ENCODE data around the gene IDH3B. TPM values are rescaled to one million over a fixed set of nuclear protein-coding genes. Genes with fewer than 3 reads are reported as not detected.

Gene IDH3B
- total and polyA plus RNA-seq, 2 of the 13 experiments (the other 11 are each of a cell fraction or from before 2014, with no cell fraction given) = 215 to 254 TPM

DNA sequence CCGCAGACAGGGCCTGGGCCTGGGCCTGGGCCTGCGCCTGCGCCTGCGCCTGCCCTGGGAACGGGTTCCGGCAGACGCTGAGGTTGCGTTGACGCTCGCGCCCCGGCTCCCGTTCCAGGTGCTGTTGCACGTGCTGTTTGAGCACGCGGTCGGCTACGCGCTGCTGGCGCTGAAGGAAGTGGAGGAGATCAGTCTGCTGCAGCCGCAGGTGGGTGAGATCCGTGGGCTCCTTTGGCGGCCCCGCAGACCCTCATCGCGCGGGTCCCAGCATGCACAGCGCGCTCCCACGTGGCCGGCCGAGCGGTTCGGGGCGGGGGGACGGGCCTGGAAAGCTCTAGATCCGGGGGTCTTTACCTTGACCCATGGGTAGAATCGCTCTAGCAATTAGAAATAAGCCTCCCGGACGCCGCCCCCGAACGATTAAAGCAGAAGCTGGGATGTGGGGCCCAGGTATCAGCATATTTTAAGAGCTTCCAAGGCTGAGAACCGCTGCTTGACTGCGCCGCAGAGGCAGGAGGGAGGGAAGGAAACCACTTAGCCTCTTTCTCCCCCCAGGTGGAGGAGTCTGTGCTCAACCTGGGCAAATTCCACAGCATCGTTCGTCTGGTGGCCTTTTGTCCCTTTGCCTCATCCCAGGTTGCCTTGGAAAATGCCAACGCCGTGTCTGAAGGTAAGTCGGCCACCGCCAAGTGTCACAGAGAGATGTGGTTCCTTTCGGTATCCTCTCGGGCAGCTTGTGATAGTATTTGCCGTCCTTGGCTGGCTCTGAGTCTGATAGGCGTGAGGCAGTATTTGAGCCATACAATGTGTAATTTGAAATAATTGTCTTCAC is 11.1 kb downstream of the IDH3B start (continued):
- TF ChIP-seq, protein P1, sequence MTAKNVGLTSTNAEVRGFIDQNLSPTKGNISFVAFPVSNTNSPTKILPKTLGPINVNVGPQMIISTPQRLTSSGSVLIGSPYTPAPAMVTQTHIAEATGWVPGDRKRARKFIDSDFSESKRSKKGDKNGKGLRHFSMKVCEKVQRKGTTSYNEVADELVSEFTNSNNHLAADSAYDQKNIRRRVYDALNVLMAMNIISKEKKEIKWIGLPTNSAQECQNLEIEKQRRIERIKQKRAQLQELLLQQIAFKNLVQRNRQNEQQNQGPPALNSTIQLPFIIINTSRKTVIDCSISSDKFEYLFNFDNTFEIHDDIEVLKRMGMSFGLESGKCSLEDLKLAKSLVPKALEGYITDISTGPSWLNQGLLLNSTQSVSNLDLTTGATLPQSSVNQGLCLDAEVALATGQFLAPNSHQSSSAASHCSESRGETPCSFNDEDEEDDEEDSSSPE (CRISPR knock-in tag; IDR thresholded peaks at IDR 0.05) = peak; percentile 73; the same call in 1 of the 2 replicates
- TF ChIP-seq, protein P2, sequence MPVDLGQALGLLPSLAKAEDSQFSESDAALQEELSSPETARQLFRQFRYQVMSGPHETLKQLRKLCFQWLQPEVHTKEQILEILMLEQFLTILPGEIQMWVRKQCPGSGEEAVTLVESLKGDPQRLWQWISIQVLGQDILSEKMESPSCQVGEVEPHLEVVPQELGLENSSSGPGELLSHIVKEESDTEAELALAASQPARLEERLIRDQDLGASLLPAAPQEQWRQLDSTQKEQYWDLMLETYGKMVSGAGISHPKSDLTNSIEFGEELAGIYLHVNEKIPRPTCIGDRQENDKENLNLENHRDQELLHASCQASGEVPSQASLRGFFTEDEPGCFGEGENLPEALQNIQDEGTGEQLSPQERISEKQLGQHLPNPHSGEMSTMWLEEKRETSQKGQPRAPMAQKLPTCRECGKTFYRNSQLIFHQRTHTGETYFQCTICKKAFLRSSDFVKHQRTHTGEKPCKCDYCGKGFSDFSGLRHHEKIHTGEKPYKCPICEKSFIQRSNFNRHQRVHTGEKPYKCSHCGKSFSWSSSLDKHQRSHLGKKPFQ (CRISPR knock-in tag; IDR thresholded peaks at IDR 0.05; ENCODE audit: insufficient replicate concordance) = peak; percentile 86
- TF ChIP-seq ZNF556 (CRISPR knock-in tag; IDR thresholded peaks at IDR 0.05; ENCODE audit: borderline replicate concordance) = peak; percentile 98
- TF ChIP-seq, protein P3, sequence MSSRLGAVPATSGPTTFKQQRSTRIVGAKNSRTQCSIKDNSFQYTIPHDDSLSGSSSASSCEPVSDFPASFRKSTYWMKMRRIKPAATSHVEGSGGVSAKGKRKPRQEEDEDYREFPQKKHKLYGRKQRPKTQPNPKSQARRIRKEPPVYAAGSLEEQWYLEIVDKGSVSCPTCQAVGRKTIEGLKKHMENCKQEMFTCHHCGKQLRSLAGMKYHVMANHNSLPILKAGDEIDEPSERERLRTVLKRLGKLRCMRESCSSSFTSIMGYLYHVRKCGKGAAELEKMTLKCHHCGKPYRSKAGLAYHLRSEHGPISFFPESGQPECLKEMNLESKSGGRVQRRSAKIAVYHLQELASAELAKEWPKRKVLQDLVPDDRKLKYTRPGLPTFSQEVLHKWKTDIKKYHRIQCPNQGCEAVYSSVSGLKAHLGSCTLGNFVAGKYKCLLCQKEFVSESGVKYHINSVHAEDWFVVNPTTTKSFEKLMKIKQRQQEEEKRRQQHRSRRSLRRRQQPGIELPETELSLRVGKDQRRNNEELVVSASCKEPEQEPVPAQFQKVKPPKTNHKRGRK (CRISPR knock-in tag; IDR thresholded peaks at IDR 0.05) = peak; percentile 35; the same call in 1 of the 2 replicates
- TF ChIP-seq DPF2 (CRISPR knock-in tag; IDR thresholded peaks at IDR 0.05; ENCODE audit: borderline replicate concordance, low read depth) = no peak
- TF ChIP-seq, protein P4, sequence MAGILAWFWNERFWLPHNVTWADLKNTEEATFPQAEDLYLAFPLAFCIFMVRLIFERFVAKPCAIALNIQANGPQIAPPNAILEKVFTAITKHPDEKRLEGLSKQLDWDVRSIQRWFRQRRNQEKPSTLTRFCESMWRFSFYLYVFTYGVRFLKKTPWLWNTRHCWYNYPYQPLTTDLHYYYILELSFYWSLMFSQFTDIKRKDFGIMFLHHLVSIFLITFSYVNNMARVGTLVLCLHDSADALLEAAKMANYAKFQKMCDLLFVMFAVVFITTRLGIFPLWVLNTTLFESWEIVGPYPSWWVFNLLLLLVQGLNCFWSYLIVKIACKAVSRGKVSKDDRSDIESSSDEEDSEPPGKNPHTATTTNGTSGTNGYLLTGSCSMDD (CRISPR knock-in tag; IDR thresholded peaks at IDR 0.05) = peak; percentile 90; the same call in 1 of the 2 replicates
- TF ChIP-seq, protein P5, sequence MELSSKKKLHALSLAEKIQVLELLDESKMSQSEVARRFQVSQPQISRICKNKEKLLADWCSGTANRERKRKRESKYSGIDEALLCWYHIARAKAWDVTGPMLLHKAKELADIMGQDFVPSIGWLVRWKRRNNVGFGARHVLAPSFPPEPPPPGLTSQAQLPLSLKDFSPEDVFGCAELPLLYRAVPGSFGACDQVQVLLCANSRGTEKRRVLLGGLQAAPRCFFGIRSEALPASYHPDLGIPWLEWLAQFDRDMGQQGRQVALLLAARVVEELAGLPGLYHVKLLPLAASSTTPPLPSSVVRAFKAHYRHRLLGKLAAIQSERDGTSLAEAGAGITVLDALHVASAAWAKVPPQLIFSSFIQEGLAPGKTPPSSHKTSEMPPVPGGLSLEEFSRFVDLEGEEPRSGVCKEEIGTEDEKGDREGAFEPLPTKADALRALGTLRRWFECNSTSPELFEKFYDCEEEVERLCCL (CRISPR knock-in tag; IDR thresholded peaks at IDR 0.05; ENCODE audit: borderline replicate concordance) = no peak
- TF ChIP-seq, protein P6, sequence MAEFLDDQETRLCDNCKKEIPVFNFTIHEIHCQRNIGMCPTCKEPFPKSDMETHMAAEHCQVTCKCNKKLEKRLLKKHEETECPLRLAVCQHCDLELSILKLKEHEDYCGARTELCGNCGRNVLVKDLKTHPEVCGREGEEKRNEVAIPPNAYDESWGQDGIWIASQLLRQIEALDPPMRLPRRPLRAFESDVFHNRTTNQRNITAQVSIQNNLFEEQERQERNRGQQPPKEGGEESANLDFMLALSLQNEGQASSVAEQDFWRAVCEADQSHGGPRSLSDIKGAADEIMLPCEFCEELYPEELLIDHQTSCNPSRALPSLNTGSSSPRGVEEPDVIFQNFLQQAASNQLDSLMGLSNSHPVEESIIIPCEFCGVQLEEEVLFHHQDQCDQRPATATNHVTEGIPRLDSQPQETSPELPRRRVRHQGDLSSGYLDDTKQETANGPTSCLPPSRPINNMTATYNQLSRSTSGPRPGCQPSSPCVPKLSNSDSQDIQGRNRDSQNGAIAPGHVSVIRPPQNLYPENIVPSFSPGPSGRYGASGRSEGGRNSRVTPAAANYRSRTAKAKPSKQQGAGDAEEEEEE (CRISPR knock-in tag; IDR thresholded peaks at IDR 0.05; ENCODE audit: borderline replicate concordance) = peak; percentile 84; the same call in 1 of the 2 replicates
- 0 out of 2 replicates have a peak, but pooled peaks have one; percentile 14 for TF ChIP-seq KMT2A (CRISPR knock-in tag; IDR thresholded peaks at IDR 0.05)
- TF ChIP-seq ASH2L (IDR thresholded peaks at IDR 0.05; ENCODE audit: insufficient read length, low read depth, low read length) = peak; percentile 95
- peak; percentile 38 for TF ChIP-seq MEIS2 (CRISPR knock-in tag; IDR thresholded peaks at IDR 0.05)
- TF ChIP-seq XRCC5 (optimal IDR thresholded peaks at IDR 0.05; ENCODE audit: low read length) = peak; percentile 55
- TF ChIP-seq, protein P7, sequence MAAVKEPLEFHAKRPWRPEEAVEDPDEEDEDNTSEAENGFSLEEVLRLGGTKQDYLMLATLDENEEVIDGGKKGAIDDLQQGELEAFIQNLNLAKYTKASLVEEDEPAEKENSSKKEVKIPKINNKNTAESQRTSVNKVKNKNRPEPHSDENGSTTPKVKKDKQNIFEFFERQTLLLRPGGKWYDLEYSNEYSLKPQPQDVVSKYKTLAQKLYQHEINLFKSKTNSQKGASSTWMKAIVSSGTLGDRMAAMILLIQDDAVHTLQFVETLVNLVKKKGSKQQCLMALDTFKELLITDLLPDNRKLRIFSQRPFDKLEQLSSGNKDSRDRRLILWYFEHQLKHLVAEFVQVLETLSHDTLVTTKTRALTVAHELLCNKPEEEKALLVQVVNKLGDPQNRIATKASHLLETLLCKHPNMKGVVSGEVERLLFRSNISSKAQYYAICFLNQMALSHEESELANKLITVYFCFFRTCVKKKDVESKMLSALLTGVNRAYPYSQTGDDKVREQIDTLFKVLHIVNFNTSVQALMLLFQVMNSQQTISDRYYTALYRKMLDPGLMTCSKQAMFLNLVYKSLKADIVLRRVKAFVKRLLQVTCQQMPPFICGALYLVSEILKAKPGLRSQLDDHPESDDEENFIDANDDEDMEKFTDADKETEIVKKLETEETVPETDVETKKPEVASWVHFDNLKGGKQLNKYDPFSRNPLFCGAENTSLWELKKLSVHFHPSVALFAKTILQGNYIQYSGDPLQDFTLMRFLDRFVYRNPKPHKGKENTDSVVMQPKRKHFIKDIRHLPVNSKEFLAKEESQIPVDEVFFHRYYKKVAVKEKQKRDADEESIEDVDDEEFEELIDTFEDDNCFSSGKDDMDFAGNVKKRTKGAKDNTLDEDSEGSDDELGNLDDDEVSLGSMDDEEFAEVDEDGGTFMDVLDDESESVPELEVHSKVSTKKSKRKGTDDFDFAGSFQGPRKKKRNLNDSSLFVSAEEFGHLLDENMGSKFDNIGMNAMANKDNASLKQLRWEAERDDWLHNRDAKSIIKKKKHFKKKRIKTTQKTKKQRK (IDR thresholded peaks at IDR 0.05; ENCODE audit: low read length) = no peak
- TF ChIP-seq KDM4B (CRISPR knock-in tag; IDR thresholded peaks at IDR 0.05) = no peak

Measured in HepG2 (cell line).